ENCODE data around the gene POU5F2. TPM values are rescaled to one million over a fixed set of nuclear protein-coding genes. Genes with fewer than 3 reads are reported as not detected.

The POU5F2 gene
- total RNA-seq, 1 donor from 2014 or later = 1.8 TPM

DNA sequence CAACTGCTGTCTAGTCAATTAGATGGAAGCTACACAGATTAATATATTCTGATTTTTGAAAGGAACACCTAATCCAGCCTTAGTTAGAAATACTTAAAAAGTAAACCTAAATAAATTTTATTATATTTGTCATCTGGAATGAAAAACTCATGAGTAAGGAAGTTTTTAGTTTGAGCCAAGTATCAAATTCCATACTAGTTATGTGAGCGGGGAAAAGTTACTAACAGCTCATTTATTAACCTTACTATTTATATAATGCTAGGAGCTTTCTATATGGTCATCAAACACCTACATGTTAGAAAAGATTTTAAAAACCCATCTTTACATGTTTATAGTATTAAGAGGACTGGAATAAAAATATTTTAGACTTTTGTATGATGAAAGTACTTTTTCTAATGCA, 41.6 kb upstream of the POU5F2 start:
- peaks cover 10% of the 10 kb centered on the region for H3K36me3 ChIP-seq
- no peak overlapping the region for H3K4me3 ChIP-seq
- TF ChIP-seq, protein P1, sequence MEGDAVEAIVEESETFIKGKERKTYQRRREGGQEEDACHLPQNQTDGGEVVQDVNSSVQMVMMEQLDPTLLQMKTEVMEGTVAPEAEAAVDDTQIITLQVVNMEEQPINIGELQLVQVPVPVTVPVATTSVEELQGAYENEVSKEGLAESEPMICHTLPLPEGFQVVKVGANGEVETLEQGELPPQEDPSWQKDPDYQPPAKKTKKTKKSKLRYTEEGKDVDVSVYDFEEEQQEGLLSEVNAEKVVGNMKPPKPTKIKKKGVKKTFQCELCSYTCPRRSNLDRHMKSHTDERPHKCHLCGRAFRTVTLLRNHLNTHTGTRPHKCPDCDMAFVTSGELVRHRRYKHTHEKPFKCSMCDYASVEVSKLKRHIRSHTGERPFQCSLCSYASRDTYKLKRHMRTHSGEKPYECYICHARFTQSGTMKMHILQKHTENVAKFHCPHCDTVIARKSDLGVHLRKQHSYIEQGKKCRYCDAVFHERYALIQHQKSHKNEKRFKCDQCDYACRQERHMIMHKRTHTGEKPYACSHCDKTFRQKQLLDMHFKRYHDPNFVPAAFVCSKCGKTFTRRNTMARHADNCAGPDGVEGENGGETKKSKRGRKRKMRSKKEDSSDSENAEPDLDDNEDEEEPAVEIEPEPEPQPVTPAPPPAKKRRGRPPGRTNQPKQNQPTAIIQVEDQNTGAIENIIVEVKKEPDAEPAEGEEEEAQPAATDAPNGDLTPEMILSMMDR (IDR thresholded peaks at IDR 0.05) = no peak
- H3K9me3 ChIP-seq = no peaks in the 10 kb centered on the region
- no peak overlapping the region for H3K27ac ChIP-seq
- no peaks in the 10 kb centered on the region for H3K4me1 ChIP-seq
- intact Hi-C loops (cut with DNase I) = no loop called here
- ATAC-seq = no peak
- no peak for DNase-seq
- no peaks in the 10 kb centered on the region for H3K27me3 ChIP-seq (ENCODE audit: low read depth)

DNA sequence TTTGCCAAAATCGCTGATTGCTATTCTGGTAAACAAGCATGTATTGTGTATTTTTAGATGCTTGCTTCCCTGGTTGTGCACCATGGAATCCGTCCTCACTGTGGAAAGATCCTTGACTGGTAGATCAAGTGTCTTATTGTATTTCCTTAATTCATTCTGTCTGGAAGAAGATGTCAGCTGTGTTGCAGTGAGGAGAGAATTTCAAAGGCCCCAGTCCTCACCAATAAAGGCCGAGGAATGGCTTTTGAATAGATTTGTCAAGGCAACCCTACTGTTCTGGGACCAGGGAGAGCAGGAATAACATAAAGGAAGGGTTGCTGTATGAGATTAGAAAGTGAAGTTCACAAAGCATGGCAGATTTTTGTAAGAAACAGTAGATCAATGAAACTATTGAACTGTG, 36.2 kb upstream of the POU5F2 start:
- Histone ChIP-seq H3K27me3 (ENCODE audit: low read depth) (no peaks in the 10 kb centered on the region), H3K4me3 (no peak overlapping the region), H3K36me3 (peaks cover 25% of the 10 kb centered on the region), H3K4me1 (no peaks in the 10 kb centered on the region), H3K27ac (no peak overlapping the region), H3K9me3 (no peaks in the 10 kb centered on the region)
- ATAC-seq (no peak), DNase-seq (no peak)
- TF ChIP-seq, protein P1 (IDR thresholded peaks at IDR 0.05) = no peak
- intact Hi-C loops (cut with DNase I) = no loop called here

DNA sequence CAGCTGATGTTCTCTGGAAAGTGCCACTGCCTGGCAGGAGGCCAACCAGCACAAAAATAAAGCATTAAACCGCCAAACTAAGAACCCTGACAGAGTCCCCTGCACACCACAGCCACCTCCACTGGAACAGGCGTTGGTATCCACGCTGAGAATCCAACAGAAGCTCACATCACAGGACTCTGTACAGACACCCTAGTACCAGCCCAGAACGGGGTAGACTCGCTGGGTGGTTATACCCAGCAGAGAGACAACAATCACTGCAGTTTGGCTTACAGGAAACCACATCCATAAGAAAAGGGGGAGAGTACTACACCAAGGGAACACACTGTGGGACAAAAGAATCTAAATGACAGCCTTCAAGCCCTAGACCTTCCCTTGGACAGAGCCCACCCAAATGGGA, 15.0 kb upstream of the POU5F2 start:
- Histone ChIP-seq H3K36me3 (no peaks in the 10 kb centered on the region), H3K4me1 (no peaks in the 10 kb centered on the region), H3K4me3 (no peak overlapping the region), H3K27me3 (ENCODE audit: low read depth) (no peaks in the 10 kb centered on the region), H3K27ac (no peak overlapping the region), H3K9me3 (peaks cover 22% of the 10 kb centered on the region)
- no peak for DNase-seq
- no peak for ATAC-seq
- intact Hi-C loops (cut with DNase I) = no loop called here
- TF ChIP-seq, protein P1 (IDR thresholded peaks at IDR 0.05) = no peak

DNA sequence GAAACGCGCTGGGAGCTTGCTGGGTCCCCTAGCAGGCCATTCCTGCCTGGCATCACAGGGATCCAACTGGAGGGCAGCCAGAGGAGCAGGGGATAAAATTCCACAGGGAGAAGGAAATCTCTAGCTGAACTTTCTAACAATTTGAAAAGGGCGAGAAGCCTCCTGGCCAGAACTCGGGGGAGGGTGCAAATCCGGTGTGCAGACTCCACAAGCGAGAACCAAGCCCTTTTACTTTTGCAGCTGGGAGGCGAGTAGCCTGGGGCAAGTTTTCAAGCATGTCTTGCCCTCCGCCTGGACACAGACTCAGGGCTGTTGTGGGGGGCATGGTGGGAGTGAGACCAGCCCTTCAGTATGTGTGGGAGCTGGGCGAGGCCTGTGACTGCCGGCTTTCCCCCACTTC, 14.3 kb upstream of the POU5F2 start:
- Histone ChIP-seq H3K36me3 (no peaks in the 10 kb centered on the region), H3K9me3 (peaks cover 15% of the 10 kb centered on the region), H3K4me3 (no peak overlapping the region), H3K27me3 (ENCODE audit: low read depth) (no peaks in the 10 kb centered on the region), H3K27ac (no peak overlapping the region), H3K4me1 (no peaks in the 10 kb centered on the region)
- DNase-seq (no peak), ATAC-seq (no peak)
- TF ChIP-seq, protein P1 (IDR thresholded peaks at IDR 0.05) = no peak
- intact Hi-C loops (cut with DNase I) = no loop called here

DNA sequence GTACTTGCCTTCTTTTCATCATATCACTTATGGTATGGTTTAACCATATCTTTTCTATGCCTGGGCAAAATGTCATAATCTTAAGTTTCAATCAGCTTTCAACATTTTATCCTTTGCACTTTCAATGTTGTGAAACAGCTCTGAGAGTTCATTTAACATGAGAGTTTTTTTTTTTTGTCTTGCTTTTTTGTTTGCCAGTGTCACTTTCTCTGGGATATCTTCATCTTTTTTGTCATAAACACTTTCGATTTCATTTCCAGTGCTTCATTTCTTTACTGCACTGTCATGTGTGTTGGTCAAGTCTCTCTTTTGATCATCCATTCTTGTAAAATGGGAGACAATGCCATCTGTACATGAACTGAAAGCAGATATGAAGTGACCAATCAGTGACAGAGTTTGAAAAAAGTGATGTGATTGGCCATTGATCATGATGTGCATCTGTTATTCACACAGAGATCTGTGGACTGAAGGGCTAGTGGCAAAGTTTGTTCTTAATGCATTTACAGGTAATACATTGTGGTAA, 7.5 kb upstream of the POU5F2 start:
- Histone ChIP-seq H3K27me3 (ENCODE audit: low read depth) (no peaks in the 10 kb centered on the region), H3K27ac (no peak overlapping the region), H3K4me1 (no peaks in the 10 kb centered on the region), H3K9me3 (no peaks in the 10 kb centered on the region), H3K36me3 (no peaks in the 10 kb centered on the region), H3K4me3 (no peak overlapping the region)
- ATAC-seq (no peak), DNase-seq (no peak)
- TF ChIP-seq, protein P1 (IDR thresholded peaks at IDR 0.05) = no peak
- intact Hi-C loops (cut with DNase I) = no loop called here
